Hematopoietic multipotent progenitor cell treated with erythropoietin and hydrocortisone succinate and interleukin-3 and kit ligand, for 15 days (in vitro differentiated cells): ENCODE data around the gene ATP13A5.

Experiments
- DNase-seq: peaks from one replicate; pipeline ENCODE4 v3.0.0-alpha.2; 2015; ENCODE audit warnings: low spot score

Gene ATP13A5

GRCh38 chr3:193347521-193348501 is 30.7 kb downstream of the ATP13A5 start:
- DNase-seq: no peak

GRCh38 chr3:193346259-193346658 is 32.3 kb downstream of the ATP13A5 start:
- no peak for DNase-seq

GRCh38 chr3:193345431-193345830 is 33.1 kb downstream of the ATP13A5 start:
- no peak for DNase-seq

GRCh38 chr3:193344486-193344885 is 34.1 kb downstream of the ATP13A5 start:
- DNase-seq: no peak

- DNase-seq: no peak
Measured at GRCh38 chr3:193343726-193344222, 34.8 kb downstream of the ATP13A5 start.

GRCh38 chr3:193342551-193342950 is 36.0 kb downstream of the ATP13A5 start:
- DNase-seq: no peak

GRCh38 chr3:193335031-193335430 is 43.5 kb downstream of the ATP13A5 start:
- DNase-seq: no peak

- no peak for DNase-seq
Measured at GRCh38 chr3:193333229-193333628, 45.3 kb downstream of the ATP13A5 start.

GRCh38 chr3:193330555-193331204 is 47.9 kb downstream of the ATP13A5 start:
- DNase-seq: no peak

- DNase-seq: no peak
Measured at GRCh38 chr3:193317682-193318300, 60.8 kb downstream of the ATP13A5 start.

- DNase-seq: no peak
Measured at GRCh38 chr3:193314161-193314560, 64.4 kb downstream of the ATP13A5 start.

GRCh38 chr3:193313061-193313958 is 65.2 kb downstream of the ATP13A5 start:
- DNase-seq: no peak

GRCh38 chr3:193310914-193311723 is 67.4 kb downstream of the ATP13A5 start:
- no peak for DNase-seq

GRCh38 chr3:193305356-193305755 is 73.2 kb downstream of the ATP13A5 start:
- DNase-seq: no peak

- DNase-seq: no peak
Measured at GRCh38 chr3:193301433-193301832, 77.1 kb downstream of the ATP13A5 start.

- DNase-seq: no peak
Measured at GRCh38 chr3:193297421-193297820, 81.1 kb downstream of the ATP13A5 start.

- DNase-seq: no peak
Measured at GRCh38 chr3:193295985-193296384, 82.6 kb downstream of the ATP13A5 start.

- no peak for DNase-seq
Measured at GRCh38 chr3:193292386-193292785, 86.2 kb downstream of the ATP13A5 start.

- no peak for DNase-seq
Measured at GRCh38 chr3:193271101-193271840, 107.3 kb downstream of the ATP13A5 start.

- DNase-seq: no peak
Measured at GRCh38 chr3:193270451-193270850, 108.1 kb downstream of the ATP13A5 start.
